PC-9 (cell line): ENCODE measurements around the gene MSH3. TPM values are rescaled to one million over a fixed set of nuclear protein-coding genes. Genes with fewer than 3 reads are reported as not detected.
"Not testable (repeated sequence)": the region's sequence is repeated elsewhere in the genome, so short reads cannot be mapped to it uniquely, and the experiment has no call there.

Experiments
- BruUV-seq: library from RNA; stranded (reverse); fragments of 400-500 nt; replicated peaks from 2 replicates; lab custom pipeline; 2021; lab: Mats Ljungman, UMichigan
- CTCF ChIA-PET: fragments of 300-600 bp; sonication (Branson Sonifier 250); formaldehyde crosslinking; loops from one replicate; lab custom pipeline; 2022; ENCODE audit warnings: antibody characterized with exemption; lab: Charles Lee
- POLR2A ChIA-PET: fragments of 300-600 bp; sonication (Branson Sonifier 250); formaldehyde crosslinking; loops from one replicate; lab custom pipeline; 2022; ENCODE audit warnings: antibody characterized with exemption; ENCODE audit not compliant: unreplicated experiment; lab: Charles Lee
- DNase-seq, 2 experiments: peaks; one replicate each; pipeline versions ENCODE4 v3.0.0 to v3.0.0-alpha.2; 2015 to 2022; ENCODE audit warnings: mixed read lengths in 1 of 2
- H2AFZ ChIP-seq: fragments of 200-600 bp; sonication (generic); 2 replicates; pipeline ENCODE4 v1.8.1; 2017; ENCODE audit warnings: antibody characterized with exemption
- H3F3A ChIP-seq: fragments of 200-600 bp; sonication (generic); 2 replicates; pipeline ENCODE4 v1.8.1; 2017; ENCODE audit warnings: antibody characterized with exemption, mild to moderate bottlenecking, low read depth; ENCODE audit not compliant: insufficient read depth
- H3K27ac ChIP-seq: fragments of 200-600 bp; sonication (generic); 2 replicates; pipeline ENCODE4 v1.6.1; 2016; ENCODE audit warnings: mixed run types
- H3K27me3 ChIP-seq: fragments of 200-600 bp; sonication (generic); 2 replicates; pipeline ENCODE4 v1.6.1; 2016; ENCODE audit warnings: low read depth, mixed run types; ENCODE audit not compliant: insufficient read depth
- H3K36me3 ChIP-seq: fragments of 200-600 bp; sonication (generic); 2 replicates; pipeline ENCODE4 v1.6.1; 2016; ENCODE audit warnings: low read depth, mixed run types
- H3K4me1 ChIP-seq: fragments of 200-600 bp; sonication (generic); replicated peaks from 2 replicates; pipeline ENCODE4 v1.6.1; 2016; ENCODE audit warnings: mixed run types; ENCODE audit not compliant: insufficient read depth
- H3K4me2 ChIP-seq: fragments of 200-600 bp; sonication (generic); 2 replicates; pipeline ENCODE4 v1.6.1; 2017; ENCODE audit warnings: mixed run types
- H3K4me3 ChIP-seq: fragments of 200-600 bp; sonication (generic); 2 replicates; pipeline ENCODE4 v1.6.1; 2016; ENCODE audit warnings: mixed run types
- H3K79me2 ChIP-seq: fragments of 200-600 bp; sonication (generic); 2 replicates; pipeline ENCODE4 v1.6.1; 2017; ENCODE audit warnings: low read depth, mixed run types
- H3K9me2 ChIP-seq: fragments of 200-600 bp; sonication (generic); 2 replicates; pipeline ENCODE4 v1.8.1; 2017; ENCODE audit warnings: mild to moderate bottlenecking; ENCODE audit not compliant: insufficient read depth
- H3K9me3 ChIP-seq: fragments of 200-600 bp; sonication (generic); 2 replicates; pipeline ENCODE4 v1.8.1; 2016; ENCODE audit warnings: low read depth; ENCODE audit not compliant: insufficient read depth
- H4K20me1 ChIP-seq: fragments of 200-600 bp; sonication (generic); 2 replicates; pipeline ENCODE4 v1.8.1; 2017; ENCODE audit not compliant: insufficient read depth
- EZH2 ChIP-seq: fragments of 200-600 bp; sonication (generic); IDR thresholded peaks from 2 replicates; pipeline ENCODE4 v1.8.0; 2017; ENCODE audit warnings: antibody characterized with exemption, low read depth
- intact Hi-C: fragments of 100-400 bp; cut with micrococcal nuclease; formaldehyde crosslinking; loops from one replicate; pipeline ENCODE4 v1.10.0; 2022; ENCODE audit not compliant: unreplicated experiment
- total RNA-seq: library from RNA; stranded (reverse); gene quantifications from 2 replicates; pipeline ENCODE4 v1.2.3, GENCODE V29; 2021
- TF ChIP-seq, protein P1 (sequence below): fragments of 200-600 bp; sonication (generic); conservative IDR thresholded peaks from 2 replicates; pipeline ENCODE4 v1.6.1; 2017; ENCODE audit warnings: mixed run types, antibody characterized with exemption, mild to moderate bottlenecking, moderate library complexity

MSH3 gene
- total RNA-seq, 1 experiment from 2014 or later = 16.9 TPM

DNA sequence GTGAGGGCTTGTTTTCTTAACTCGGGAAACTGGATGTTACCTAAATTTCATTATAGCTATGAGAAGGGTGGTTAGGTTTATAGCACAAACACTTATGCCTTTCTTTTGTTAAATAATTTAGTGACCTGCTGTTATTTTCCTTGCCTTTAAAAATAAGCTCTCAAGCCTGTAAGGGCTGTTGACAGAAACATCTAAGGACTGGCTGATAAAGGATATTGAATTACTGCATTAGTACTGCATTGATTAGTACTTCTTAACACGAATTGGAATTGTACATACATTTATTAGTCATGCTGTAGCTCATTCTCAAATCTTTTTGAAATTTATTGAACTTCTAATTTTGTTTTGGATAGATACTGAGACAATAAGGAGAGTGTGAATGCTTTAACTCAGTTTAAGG is 85.4 kb downstream of the MSH3 start:
- no peak for DNase-seq
- Histone ChIP-seq H3K4me2 (no peak overlapping the region), H3K4me1 (no peaks in the 10 kb centered on the region), H3K79me2 (no peaks in the 10 kb centered on the region), H3K4me3 (no peak overlapping the region), H2AFZ (no peak overlapping the region), H3K27ac (no peak overlapping the region), H3K27me3 (no peaks in the 10 kb centered on the region), H3K36me3 (peaks cover 4% of the 10 kb centered on the region; the same call in 1 of the 2 replicates), H3K9me2 (no peaks in the 10 kb centered on the region), H3K9me3 (no peaks in the 10 kb centered on the region), H4K20me1 (no peaks in the 10 kb centered on the region), H3F3A (no peaks in the 10 kb centered on the region)
- TF ChIP-seq EZH2 = no peak
- TF ChIP-seq, protein P1, sequence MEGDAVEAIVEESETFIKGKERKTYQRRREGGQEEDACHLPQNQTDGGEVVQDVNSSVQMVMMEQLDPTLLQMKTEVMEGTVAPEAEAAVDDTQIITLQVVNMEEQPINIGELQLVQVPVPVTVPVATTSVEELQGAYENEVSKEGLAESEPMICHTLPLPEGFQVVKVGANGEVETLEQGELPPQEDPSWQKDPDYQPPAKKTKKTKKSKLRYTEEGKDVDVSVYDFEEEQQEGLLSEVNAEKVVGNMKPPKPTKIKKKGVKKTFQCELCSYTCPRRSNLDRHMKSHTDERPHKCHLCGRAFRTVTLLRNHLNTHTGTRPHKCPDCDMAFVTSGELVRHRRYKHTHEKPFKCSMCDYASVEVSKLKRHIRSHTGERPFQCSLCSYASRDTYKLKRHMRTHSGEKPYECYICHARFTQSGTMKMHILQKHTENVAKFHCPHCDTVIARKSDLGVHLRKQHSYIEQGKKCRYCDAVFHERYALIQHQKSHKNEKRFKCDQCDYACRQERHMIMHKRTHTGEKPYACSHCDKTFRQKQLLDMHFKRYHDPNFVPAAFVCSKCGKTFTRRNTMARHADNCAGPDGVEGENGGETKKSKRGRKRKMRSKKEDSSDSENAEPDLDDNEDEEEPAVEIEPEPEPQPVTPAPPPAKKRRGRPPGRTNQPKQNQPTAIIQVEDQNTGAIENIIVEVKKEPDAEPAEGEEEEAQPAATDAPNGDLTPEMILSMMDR = no peak
- no TSS peak for BruUV-seq
- intact Hi-C loops = no loop called here
- ChIA-PET CTCF (no interaction called here), POLR2A (no interaction called here)

DNA sequence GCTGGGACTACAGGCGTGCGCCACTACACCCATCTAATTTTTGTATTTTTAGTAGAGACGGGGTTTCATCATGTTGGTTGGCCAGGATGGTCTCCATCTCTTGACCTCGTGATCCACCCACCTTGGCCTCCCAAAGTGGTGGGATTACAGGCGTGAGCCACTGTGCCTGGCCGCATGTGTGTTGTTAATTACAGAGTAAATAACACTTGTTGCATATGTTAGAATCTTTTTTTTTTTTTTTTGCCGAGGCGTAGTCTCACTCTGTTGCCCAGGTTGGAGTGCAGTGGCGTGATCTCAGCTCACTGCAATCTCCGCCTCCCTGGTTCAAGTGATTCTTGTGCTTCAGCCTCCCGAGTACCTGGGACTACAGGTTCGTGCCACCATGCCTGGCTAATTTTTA is 86.0 kb downstream of the MSH3 start:
- H3K27me3 ChIP-seq, DNase-seq, H2AFZ ChIP-seq, H3K79me2 ChIP-seq, H3K27ac ChIP-seq, H4K20me1 ChIP-seq, H3K9me2 ChIP-seq, BruUV-seq, POLR2A ChIA-PET, H3K4me3 ChIP-seq, intact Hi-C loops, H3K36me3 ChIP-seq, H3K4me2 ChIP-seq, H3K9me3 ChIP-seq, H3F3A ChIP-seq, H3K4me1 ChIP-seq, CTCF ChIA-PET: not testable (repeated sequence)

DNA sequence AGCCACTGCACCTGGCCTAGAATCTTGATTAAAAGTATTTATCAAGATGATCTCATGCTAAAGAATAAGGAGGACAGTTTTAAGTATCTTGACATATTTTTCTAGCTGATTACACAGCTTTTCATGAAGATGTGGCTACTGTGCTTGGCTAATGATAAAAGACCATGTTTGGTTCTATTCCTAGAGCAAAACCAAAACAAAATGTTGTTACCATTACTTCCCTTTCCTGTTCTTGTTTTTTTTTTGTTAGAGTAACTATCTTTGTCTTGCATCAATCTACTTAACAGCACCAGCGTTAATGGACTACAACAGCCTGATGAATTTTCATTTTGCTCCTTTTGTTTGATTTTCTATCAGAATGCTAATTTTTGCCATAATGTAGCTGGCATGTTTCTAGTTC is 86.5 kb downstream of the MSH3 start:
- no peaks in the 10 kb centered on the region for H3K9me3 ChIP-seq
- DNase-seq = no peak
- no peak overlapping the region for H3K4me2 ChIP-seq
- intact Hi-C loops = no loop called here
- no peak overlapping the region for H3K4me3 ChIP-seq
- peaks cover 4% of the 10 kb centered on the region for H3K36me3 ChIP-seq
- no peaks in the 10 kb centered on the region for H3F3A ChIP-seq
- no peaks in the 10 kb centered on the region for H3K9me2 ChIP-seq
- CTCF ChIA-PET = no interaction called here
- H3K27ac ChIP-seq = no peak overlapping the region
- TF ChIP-seq, protein P1 = no peak
- no peak for TF ChIP-seq EZH2
- POLR2A ChIA-PET = no interaction called here
- H3K79me2 ChIP-seq = no peaks in the 10 kb centered on the region
- H3K27me3 ChIP-seq = no peaks in the 10 kb centered on the region
- no peak overlapping the region for H2AFZ ChIP-seq
- 0 out of 2 replicates have a peak, but pooled peaks cover 3% of the 10 kb centered on the region for H3K4me1 ChIP-seq
- BruUV-seq = no TSS peak
- no peaks in the 10 kb centered on the region for H4K20me1 ChIP-seq

DNA sequence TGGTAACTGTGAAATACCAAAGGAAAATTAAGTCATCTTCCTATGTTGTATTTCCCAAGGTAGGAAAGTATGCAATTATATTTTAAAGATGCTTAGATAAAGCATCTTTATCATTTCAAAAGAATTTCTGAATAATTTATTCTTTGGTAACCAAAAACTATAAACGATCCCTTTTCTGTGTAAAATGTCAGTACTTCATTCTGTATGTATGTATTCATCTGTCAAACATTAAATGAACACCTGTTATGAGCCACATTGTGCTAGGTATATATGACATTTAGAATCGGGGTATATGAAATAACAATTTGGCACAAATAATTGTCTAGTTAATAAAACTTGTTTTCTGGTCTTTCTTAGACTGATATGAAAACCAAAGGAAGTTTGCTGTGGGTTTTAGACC is 89.7 kb downstream of the MSH3 start:
- POLR2A ChIA-PET = no interaction called here
- no TSS peak for BruUV-seq
- no peak overlapping the region for H2AFZ ChIP-seq

More for the DNA sequence above, 89.7 kb downstream of the MSH3 start:
- H3K27ac ChIP-seq = no peak overlapping the region
- H3K4me3 ChIP-seq = no peak overlapping the region
- H4K20me1 ChIP-seq = no peaks in the 10 kb centered on the region
- H3K9me3 ChIP-seq = no peaks in the 10 kb centered on the region
- H3F3A ChIP-seq = no peaks in the 10 kb centered on the region
- no peak overlapping the region for H3K4me2 ChIP-seq
- CTCF ChIA-PET = no interaction called here
- H3K9me2 ChIP-seq = no peaks in the 10 kb centered on the region
- peaks cover 4% of the 10 kb centered on the region for H3K36me3 ChIP-seq
- TF ChIP-seq, protein P1 = no peak
- TF ChIP-seq EZH2 = no peak
- intact Hi-C loops = no loop called here
- no peaks in the 10 kb centered on the region for H3K79me2 ChIP-seq
- H3K27me3 ChIP-seq = no peaks in the 10 kb centered on the region
- 0 out of 2 replicates have a peak, but pooled peaks cover 3% of the 10 kb centered on the region for H3K4me1 ChIP-seq
- DNase-seq = no peak
